Glutamatergic neuron (in vitro differentiated cells): ENCODE results near the gene FAM120B. TPM values are rescaled to one million over a fixed set of nuclear protein-coding genes. Genes with fewer than 3 reads are reported as not detected.

Experiments used
- DNase-seq: peaks from one replicate; pipeline ENCODE4 v3.0.0; 2022
- H3K27ac Mint-ChIP-seq: one replicate; pipeline ENCODE4 v1.8.0; 2020; ENCODE audit warnings: mild to moderate bottlenecking, mixed read lengths, inconsistent platforms; ENCODE audit not compliant: unreplicated experiment
- H3K27me3 Mint-ChIP-seq: one replicate; pipeline ENCODE4 v1.8.0; 2020; ENCODE audit warnings: mild to moderate bottlenecking, moderate library complexity, mixed read lengths, inconsistent platforms; ENCODE audit not compliant: unreplicated experiment
- H3K36me3 Mint-ChIP-seq: one replicate; pipeline ENCODE4 v1.8.0; 2020; ENCODE audit warnings: mild to moderate bottlenecking, mixed read lengths, inconsistent platforms; ENCODE audit not compliant: unreplicated experiment
- H3K4me1 Mint-ChIP-seq: one replicate; pipeline ENCODE4 v1.8.0; 2020; ENCODE audit warnings: mild to moderate bottlenecking, low read depth, mixed read lengths, inconsistent platforms; ENCODE audit not compliant: unreplicated experiment
- H3K4me3 Mint-ChIP-seq: one replicate; pipeline ENCODE4 v1.8.0; 2020; ENCODE audit warnings: mild to moderate bottlenecking, mixed read lengths, inconsistent platforms; ENCODE audit not compliant: unreplicated experiment
- H3K9me3 Mint-ChIP-seq: one replicate; pipeline ENCODE4 v1.8.0; 2020; ENCODE audit warnings: mild to moderate bottlenecking, moderate library complexity, mixed read lengths, inconsistent platforms; ENCODE audit not compliant: unreplicated experiment
- CTCF ChIP-seq: fragments of 200-600 bp; sonication (generic); IDR thresholded peaks from one replicate; pipeline ENCODE4 v1.5.0; 2021; ENCODE audit not compliant: partially characterized antibody, unreplicated experiment
- total RNA-seq: library from RNA; stranded (reverse); fragmentation: NEBNext Ultra II Directional; extraction: Animal tissue kit (Norgen Biotek cat#: 25700); gene quantifications from one replicate; pipeline ENCODE4 v1.2.1, GENCODE V29; 2021; ENCODE audit not compliant: unreplicated experiment

Gene FAM120B
- total RNA-seq, 1 donor from 2014 or later: 48.3 TPM

GRCh38 chr6:170448751-170449630 lies 142.4 kb downstream of the FAM120B start:
- no peak for DNase-seq
- H3K36me3 Mint-ChIP-seq: peaks cover 8% of the 10 kb centered on the region
- peak overlapping the region; percentile 13 for H3K4me3 Mint-ChIP-seq
- no peak for TF ChIP-seq CTCF
- peaks cover 32% of the 10 kb centered on the region for H3K9me3 Mint-ChIP-seq
- H3K27me3 Mint-ChIP-seq: peaks cover 31% of the 10 kb centered on the region
- peaks cover 60% of the 10 kb centered on the region for H3K4me1 Mint-ChIP-seq
- peak overlapping the region; percentile 79 for H3K27ac Mint-ChIP-seq

DNA sequence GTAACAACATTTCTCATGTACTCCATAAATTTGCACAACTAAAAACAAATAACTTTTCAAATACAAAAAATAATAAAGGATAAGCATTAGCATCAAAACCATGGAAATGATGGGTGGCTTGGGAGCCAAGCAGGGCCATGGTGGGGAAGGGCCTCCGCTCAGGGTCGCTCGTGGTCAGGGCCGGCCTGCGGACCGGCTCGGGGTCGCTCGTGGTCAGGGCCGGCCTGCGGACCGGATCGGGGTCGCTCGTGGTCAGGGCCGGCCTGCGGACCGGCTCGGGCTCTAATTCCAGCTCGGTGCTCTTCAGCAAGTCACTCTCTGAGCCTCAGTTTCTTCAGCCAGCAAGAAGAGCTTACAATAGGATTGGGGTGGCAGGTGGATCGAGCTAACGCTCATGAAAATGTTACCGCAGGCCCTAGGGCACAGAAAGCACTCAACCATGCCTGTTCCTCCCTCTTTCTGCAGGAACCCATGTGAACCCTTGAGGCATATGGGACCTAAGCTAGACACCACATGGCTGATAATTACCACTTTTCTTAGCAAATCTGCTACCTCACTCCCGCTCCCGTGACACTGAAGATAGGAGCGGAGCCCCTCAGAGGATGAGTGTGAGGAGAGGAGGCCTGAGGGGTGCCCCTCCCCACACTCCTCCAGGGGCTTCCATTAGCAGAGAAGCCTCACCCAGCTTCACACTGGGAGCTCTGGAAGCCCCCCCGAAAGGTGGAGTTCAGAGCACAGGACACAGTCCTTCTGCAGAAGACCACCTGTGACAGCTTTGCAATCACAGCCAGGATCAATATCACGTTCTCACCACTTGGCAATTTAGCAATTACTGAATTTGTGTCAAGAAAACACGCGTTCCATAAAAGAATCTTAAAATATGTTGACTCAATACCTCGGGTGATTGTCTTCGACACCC lies 143.5 kb downstream of the FAM120B start:
- H3K27ac Mint-ChIP-seq: peak overlapping the region; percentile 90
- TF ChIP-seq CTCF: no peak
- peaks cover 8% of the 10 kb centered on the region for H3K36me3 Mint-ChIP-seq
- H3K4me3 Mint-ChIP-seq: peak overlapping the region; percentile 72
- H3K27me3 Mint-ChIP-seq: peaks cover 31% of the 10 kb centered on the region
- DNase-seq: no peak
- peaks cover 66% of the 10 kb centered on the region for H3K4me1 Mint-ChIP-seq
- peaks cover 35% of the 10 kb centered on the region for H3K9me3 Mint-ChIP-seq

- peaks cover 31% of the 10 kb centered on the region for H3K27me3 Mint-ChIP-seq
- peak; percentile 72 for DNase-seq
- peaks cover 26% of the 10 kb centered on the region for H3K9me3 Mint-ChIP-seq
Observed at GRCh38 chr6:170450916-170451761, 144.6 kb downstream of the FAM120B start.

More at GRCh38 chr6:170450916-170451761, 144.6 kb downstream of the FAM120B start:
- Mint-ChIP-seq H3K27ac (peak overlapping the region; percentile 90), H3K36me3 (peaks cover 5% of the 10 kb centered on the region), H3K4me3 (peak overlapping the region; percentile 72), H3K4me1 (peaks cover 56% of the 10 kb centered on the region)
- TF ChIP-seq CTCF: no peak
